HepG2 (cell line): ENCODE results near the gene CPEB4. TPM values are rescaled to one million over a fixed set of nuclear protein-coding genes. Genes with fewer than 3 reads are reported as not detected.

Source experiments
- FOXC1 ChIP-seq: sonication (generic); formaldehyde crosslinking; IDR thresholded peaks from 2 replicates; pipeline ENCODE4 v1.8.0; 2022; ENCODE audit warnings: mild to moderate bottlenecking, missing genetic modification reagents, borderline replicate concordance
- FOXP1 ChIP-seq, 2 experiments: fragments of 450-650 bp in 1 of 2; IDR thresholded peaks; 2 replicates each; pipeline ENCODE4 v1.6.1; 2017 to 2018; ENCODE audit warnings: antibody characterized with exemption in 1 of 2
- HMG20A ChIP-seq: IDR thresholded peaks from 2 replicates; pipeline ENCODE4 v1.6.1; 2016; ENCODE audit warnings: borderline replicate concordance
- REL ChIP-seq: sonication (generic); formaldehyde crosslinking; conservative IDR thresholded peaks from 2 replicates; pipeline ENCODE4 v1.8.0; 2022; ENCODE audit warnings: mild to moderate bottlenecking, missing genetic modification reagents, moderate library complexity
- SIX4 ChIP-seq: sonication (generic); formaldehyde crosslinking; IDR thresholded peaks from 2 replicates; pipeline ENCODE4 v1.4.0; 2020; ENCODE audit warnings: missing genetic modification reagents
- SMARCC2 ChIP-seq: fragments of 450-650 bp; IDR thresholded peaks from 2 replicates; pipeline ENCODE4 v1.6.1; 2017; ENCODE audit warnings: antibody characterized with exemption, mild to moderate bottlenecking
- SOX13 ChIP-seq, 3 experiments: fragments of 450-650 bp in 1 of 3; sonication (generic) in 1 of 3; formaldehyde crosslinking in 1 of 3; IDR thresholded peaks in 2 of 3; conservative IDR thresholded peaks in 1 of 3; 2 replicates each; pipeline versions ENCODE4 v1.5.0 to v1.6.1; 2016 to 2020; ENCODE audit warnings: antibody characterized with exemption in 1 of 3, mild to moderate bottlenecking in 1 of 3, missing compliant biosample characterization in 1 of 3, missing genetic modification reagents in 1 of 3, moderate library complexity in 1 of 3
- ZFY ChIP-seq: sonication (generic); formaldehyde crosslinking; IDR thresholded peaks from 2 replicates; pipeline ENCODE4 v1.4.0; 2020; ENCODE audit warnings: missing genetic modification reagents
- ZKSCAN1 ChIP-seq: fragments of 150-350 bp; IDR thresholded peaks from 2 replicates; pipeline ENCODE4 v1.6.1; 2014; ENCODE audit warnings: low read length
- ZNF296 ChIP-seq: sonication (generic); formaldehyde crosslinking; conservative IDR thresholded peaks from 2 replicates; pipeline ENCODE4 v1.5.0; 2020; ENCODE audit warnings: mild to moderate bottlenecking, missing genetic modification reagents
- ZNF34 ChIP-seq: sonication (generic); formaldehyde crosslinking; IDR thresholded peaks from 2 replicates; pipeline ENCODE4 v1.4.0; 2020; ENCODE audit warnings: mild to moderate bottlenecking, missing genetic modification reagents, borderline replicate concordance
- ZNF451 ChIP-seq: sonication (generic); formaldehyde crosslinking; IDR thresholded peaks from 2 replicates; pipeline ENCODE4 v1.5.0; 2020; ENCODE audit warnings: mild to moderate bottlenecking, missing genetic modification reagents
- ZNF709 ChIP-seq: sonication (generic); formaldehyde crosslinking; IDR thresholded peaks from 2 replicates; pipeline ENCODE4 v1.5.0; 2020; ENCODE audit warnings: mild to moderate bottlenecking, missing genetic modification reagents
- ZNF780A ChIP-seq: sonication (generic); formaldehyde crosslinking; IDR thresholded peaks from 2 replicates; pipeline ENCODE4 v1.8.0; 2022; ENCODE audit warnings: mild to moderate bottlenecking, missing genetic modification reagents, moderate library complexity
- polyA plus RNA-seq, 8 experiments: library from polyadenylated mRNA; depleted of rRNA in 3 of 8; stranded (reverse) in 7 of 8; unstranded in 1 of 8; fragments of >200 nt; fragmentation: Illumina TruSeq in 4 of 8; extraction: Trizol in 4 of 8; gene quantifications; 2 replicates each; pipeline versions ENCODE4 v1.2.1 to v1.2.3, GENCODE V29; 2011 to 2016; ENCODE audit warnings: low read depth in 4 of 8, missing spikeins in 1 of 8, mixed read lengths in 1 of 8; ENCODE audit not compliant: insufficient read depth in 1 of 8
- total RNA-seq, 5 experiments: library from RNA; depleted of rRNA; stranded (reverse); fragments of >200 nt; fragmentation: Illumina TruSeq; extraction: Trizol; gene quantifications; 2 replicates each; pipeline ENCODE4 v1.2.3, GENCODE V29; 2016; ENCODE audit warnings: low read depth in 1 of 5
- TF ChIP-seq, protein P1 (sequence below): sonication (generic); formaldehyde crosslinking; IDR thresholded peaks from 2 replicates; pipeline ENCODE4 v1.9.0; 2022; ENCODE audit warnings: low read depth, missing genetic modification reagents
- TF ChIP-seq, protein P2 (sequence below): sonication (generic); formaldehyde crosslinking; IDR thresholded peaks from 2 replicates; pipeline ENCODE4 v1.4.0; 2020; ENCODE audit warnings: missing genetic modification reagents
- TF ChIP-seq, protein P3 (sequence below): sonication (generic); formaldehyde crosslinking; IDR thresholded peaks from 2 replicates; pipeline ENCODE4 v1.4.0; 2020; ENCODE audit warnings: missing genetic modification reagents
- TF ChIP-seq, protein P4 (sequence below): sonication (generic); formaldehyde crosslinking; IDR thresholded peaks from 2 replicates; pipeline ENCODE4 v1.8.1; 2022; ENCODE audit warnings: mild to moderate bottlenecking, missing genetic modification reagents
- TF ChIP-seq, protein P5 (sequence below): sonication (generic); formaldehyde crosslinking; IDR thresholded peaks from 2 replicates; pipeline ENCODE4 v1.4.0; 2020; ENCODE audit warnings: missing genetic modification reagents, mild to moderate bottlenecking, borderline replicate concordance
- TF ChIP-seq, protein P6 (sequence below): sonication (generic); formaldehyde crosslinking; IDR thresholded peaks from 2 replicates; pipeline ENCODE4 v1.8.0; 2022; ENCODE audit warnings: missing genetic modification reagents, mild to moderate bottlenecking, inconsistent platforms, borderline replicate concordance

The CPEB4 gene
- total and polyA plus RNA-seq, 2 of the 13 experiments (the other 11 are each of a cell fraction or from before 2014, with no cell fraction given): 7.7 to 26.7 TPM

DNA sequence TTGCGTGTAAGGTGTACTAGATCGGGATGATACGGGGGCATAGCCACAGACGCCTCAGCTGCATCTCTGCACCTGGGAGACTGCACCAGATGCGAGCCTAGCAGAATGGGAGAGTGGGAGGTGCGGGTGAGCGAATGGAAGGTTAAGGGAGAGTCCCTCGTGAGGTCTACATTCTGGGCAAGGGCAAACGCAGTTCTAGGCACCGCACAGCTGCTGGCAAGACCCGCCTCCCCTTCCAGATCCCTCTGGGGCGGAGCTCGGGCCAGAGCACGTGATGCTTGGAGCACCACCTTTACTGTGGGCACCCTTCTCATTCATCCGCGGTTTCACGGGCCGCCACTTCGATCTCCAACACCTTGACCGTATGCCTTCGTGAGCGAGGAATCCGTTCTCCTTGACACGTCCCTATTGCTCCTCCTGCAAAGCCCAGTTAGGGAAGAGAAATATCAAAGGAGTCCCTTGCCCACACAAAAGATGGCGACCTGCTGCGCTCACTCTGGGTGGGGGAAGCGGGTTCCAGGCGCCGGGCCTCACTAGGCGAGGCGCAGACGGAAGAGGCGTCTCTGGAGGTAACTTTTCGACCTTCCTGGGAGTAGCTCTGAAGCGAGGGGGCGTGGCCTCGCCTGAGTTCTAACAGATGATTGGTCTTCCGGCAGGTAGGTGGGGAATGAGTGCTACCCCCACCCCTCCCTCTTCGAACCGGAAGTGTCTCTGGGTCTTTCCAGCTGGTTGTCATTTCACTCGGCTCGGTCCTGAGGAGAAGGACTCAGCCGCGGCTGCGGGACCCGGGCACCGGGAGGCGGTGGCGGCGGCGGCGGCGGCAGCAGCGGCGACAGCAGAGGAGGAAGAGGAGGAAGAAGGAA is at the start of gene CPEB4 (continued):
- no peak for TF ChIP-seq FOXC1 (CRISPR knock-in tag)
- TF ChIP-seq SIX4: peak; percentile 9; the same call in 1 of the 2 replicates
- no peak for TF ChIP-seq HMG20A (CRISPR knock-in tag)
- TF ChIP-seq ZNF34 (CRISPR knock-in tag): no peak
- no peak for TF ChIP-seq ZNF296 (CRISPR knock-in tag)
- TF ChIP-seq, protein P1, sequence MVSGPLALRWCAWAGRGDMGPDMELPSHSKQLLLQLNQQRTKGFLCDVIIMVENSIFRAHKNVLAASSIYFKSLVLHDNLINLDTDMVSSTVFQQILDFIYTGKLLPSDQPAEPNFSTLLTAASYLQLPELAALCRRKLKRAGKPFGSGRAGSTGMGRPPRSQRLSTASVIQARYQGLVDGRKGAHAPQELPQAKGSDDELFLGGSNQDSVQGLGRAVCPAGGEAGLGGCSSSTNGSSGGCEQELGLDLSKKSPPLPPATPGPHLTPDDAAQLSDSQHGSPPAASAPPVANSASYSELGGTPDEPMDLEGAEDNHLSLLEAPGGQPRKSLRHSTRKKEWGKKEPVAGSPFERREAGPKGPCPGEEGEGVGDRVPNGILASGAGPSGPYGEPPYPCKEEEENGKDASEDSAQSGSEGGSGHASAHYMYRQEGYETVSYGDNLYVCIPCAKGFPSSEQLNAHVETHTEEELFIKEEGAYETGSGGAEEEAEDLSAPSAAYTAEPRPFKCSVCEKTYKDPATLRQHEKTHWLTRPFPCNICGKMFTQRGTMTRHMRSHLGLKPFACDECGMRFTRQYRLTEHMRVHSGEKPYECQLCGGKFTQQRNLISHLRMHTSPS: no peak; the same call in 1 of the 2 replicates
- TF ChIP-seq, protein P2, sequence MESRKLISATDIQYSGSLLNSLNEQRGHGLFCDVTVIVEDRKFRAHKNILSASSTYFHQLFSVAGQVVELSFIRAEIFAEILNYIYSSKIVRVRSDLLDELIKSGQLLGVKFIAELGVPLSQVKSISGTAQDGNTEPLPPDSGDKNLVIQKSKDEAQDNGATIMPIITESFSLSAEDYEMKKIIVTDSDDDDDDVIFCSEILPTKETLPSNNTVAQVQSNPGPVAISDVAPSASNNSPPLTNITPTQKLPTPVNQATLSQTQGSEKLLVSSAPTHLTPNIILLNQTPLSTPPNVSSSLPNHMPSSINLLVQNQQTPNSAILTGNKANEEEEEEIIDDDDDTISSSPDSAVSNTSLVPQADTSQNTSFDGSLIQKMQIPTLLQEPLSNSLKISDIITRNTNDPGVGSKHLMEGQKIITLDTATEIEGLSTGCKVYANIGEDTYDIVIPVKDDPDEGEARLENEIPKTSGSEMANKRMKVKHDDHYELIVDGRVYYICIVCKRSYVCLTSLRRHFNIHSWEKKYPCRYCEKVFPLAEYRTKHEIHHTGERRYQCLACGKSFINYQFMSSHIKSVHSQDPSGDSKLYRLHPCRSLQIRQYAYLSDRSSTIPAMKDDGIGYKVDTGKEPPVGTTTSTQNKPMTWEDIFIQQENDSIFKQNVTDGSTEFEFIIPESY (CRISPR knock-in tag): no peak
- TF ChIP-seq, protein P3, sequence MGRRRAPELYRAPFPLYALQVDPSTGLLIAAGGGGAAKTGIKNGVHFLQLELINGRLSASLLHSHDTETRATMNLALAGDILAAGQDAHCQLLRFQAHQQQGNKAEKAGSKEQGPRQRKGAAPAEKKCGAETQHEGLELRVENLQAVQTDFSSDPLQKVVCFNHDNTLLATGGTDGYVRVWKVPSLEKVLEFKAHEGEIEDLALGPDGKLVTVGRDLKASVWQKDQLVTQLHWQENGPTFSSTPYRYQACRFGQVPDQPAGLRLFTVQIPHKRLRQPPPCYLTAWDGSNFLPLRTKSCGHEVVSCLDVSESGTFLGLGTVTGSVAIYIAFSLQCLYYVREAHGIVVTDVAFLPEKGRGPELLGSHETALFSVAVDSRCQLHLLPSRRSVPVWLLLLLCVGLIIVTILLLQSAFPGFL (CRISPR knock-in tag): no peak
- TF ChIP-seq ZNF451 (CRISPR knock-in tag): no peak
- TF ChIP-seq FOXP1 (IDR thresholded peaks at IDR 0.05): no peak
- no peak for TF ChIP-seq FOXP1 (CRISPR knock-in tag; IDR thresholded peaks at IDR 0.05)
- TF ChIP-seq, protein P4, sequence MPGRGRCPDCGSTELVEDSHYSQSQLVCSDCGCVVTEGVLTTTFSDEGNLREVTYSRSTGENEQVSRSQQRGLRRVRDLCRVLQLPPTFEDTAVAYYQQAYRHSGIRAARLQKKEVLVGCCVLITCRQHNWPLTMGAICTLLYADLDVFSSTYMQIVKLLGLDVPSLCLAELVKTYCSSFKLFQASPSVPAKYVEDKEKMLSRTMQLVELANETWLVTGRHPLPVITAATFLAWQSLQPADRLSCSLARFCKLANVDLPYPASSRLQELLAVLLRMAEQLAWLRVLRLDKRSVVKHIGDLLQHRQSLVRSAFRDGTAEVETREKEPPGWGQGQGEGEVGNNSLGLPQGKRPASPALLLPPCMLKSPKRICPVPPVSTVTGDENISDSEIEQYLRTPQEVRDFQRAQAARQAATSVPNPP: no peak
- TF ChIP-seq ZNF709: no peak
- TF ChIP-seq SMARCC2: no peak
- TF ChIP-seq ZNF780A: no peak
- TF ChIP-seq, protein P5, sequence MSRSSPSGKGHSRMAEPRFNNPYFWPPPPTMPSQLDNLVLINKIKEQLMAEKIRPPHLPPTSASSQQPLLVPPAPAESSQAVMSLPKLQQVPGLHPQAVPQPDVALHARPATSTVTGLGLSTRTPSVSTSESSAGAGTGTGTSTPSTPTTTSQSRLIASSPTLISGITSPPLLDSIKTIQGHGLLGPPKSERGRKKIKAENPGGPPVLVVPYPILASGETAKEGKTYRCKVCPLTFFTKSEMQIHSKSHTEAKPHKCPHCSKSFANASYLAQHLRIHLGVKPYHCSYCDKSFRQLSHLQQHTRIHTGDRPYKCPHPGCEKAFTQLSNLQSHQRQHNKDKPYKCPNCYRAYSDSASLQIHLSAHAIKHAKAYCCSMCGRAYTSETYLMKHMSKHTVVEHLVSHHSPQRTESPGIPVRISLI (CRISPR knock-in tag): no peak
- peak; percentile 93 for TF ChIP-seq ZFY (CRISPR knock-in tag)
- TF ChIP-seq, protein P6, sequence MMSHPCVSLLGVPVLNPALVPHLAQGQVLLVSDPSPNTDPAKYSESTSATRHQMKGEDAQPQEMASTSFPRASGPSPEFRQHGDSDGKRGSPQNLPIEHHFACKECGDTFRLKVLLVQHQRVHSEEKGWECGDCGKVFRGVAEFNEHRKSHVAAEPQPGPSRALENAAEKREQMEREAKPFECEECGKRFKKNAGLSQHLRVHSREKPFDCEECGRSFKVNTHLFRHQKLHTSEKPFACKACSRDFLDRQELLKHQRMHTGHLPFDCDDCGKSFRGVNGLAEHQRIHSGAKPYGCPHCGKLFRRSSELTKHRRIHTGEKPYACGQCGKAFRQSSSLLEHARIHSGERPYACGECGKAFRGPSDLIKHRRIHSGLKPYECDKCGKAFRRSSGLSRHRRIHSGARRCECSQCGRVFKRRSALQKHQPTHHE (CRISPR knock-in tag): no peak
- TF ChIP-seq REL: no peak
- TF ChIP-seq ZKSCAN1: peak; percentile 42; the same call in 1 of the 2 replicates
- TF ChIP-seq SOX13 (IDR thresholded peaks at IDR 0.05): no peak
- no peak for TF ChIP-seq SOX13 (CRISPR knock-in tag; conservative IDR thresholded peaks at IDR 0.05 in 1 of 2, IDR thresholded peaks at IDR 0.05 in 1 of 2)
